ENCODE results near the gene DNAJC21.

DNA sequence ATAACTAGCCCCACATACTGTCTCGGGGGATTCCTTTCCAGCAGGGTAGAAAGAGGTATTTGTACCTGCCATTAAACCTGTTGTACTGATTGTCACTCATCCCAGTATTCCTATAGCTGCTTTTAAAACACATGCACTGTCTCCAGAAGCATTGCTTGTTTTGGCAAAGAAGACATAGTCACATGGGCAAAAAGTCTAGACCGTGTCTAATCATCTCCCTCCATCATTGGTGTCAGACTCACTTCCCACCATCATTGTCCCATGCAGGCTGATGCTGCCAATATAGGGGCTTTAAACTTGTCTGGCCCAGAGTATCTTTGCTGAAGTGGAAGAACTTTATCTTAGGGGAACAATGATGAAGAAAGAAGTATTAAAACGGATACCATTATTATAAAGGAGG lies 12.6 kb downstream of the DNAJC21 start:
- TF ChIP-seq POLR2A (IDR thresholded peaks at IDR 0.05; ENCODE audit: low read depth, low read length) (no peak), CTCF (conservative IDR thresholded peaks at IDR 0.05; ENCODE audit: low read depth, low read length) (no peak), FOS (IDR thresholded peaks at IDR 0.05; ENCODE audit: low read depth, low read length) (no peak)
- TF ChIP-seq, protein P1, sequence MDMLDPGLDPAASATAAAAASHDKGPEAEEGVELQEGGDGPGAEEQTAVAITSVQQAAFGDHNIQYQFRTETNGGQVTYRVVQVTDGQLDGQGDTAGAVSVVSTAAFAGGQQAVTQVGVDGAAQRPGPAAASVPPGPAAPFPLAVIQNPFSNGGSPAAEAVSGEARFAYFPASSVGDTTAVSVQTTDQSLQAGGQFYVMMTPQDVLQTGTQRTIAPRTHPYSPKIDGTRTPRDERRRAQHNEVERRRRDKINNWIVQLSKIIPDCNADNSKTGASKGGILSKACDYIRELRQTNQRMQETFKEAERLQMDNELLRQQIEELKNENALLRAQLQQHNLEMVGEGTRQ (IDR thresholded peaks at IDR 0.05; ENCODE audit: low read depth, low read length), result no peak

Data from IMR-90 (cell line).